TTC549 (cell line): ENCODE data around the gene FAM83G.
"Not testable (repeated sequence)": the region's sequence is repeated elsewhere in the genome, so short reads cannot be mapped to it uniquely, and the experiment has no call there.

Source experiments
- FAIRE-seq: peaks from 2 replicates; lab custom pipeline; 2012; peaks lifted over from hg19 to GRCh38; lab: Jason Lieb, UNC

FAM83G gene

GRCh38 chr17:18967916-18968315, 36.6 kb downstream of the FAM83G start:
- FAIRE-seq: no peak

DNA sequence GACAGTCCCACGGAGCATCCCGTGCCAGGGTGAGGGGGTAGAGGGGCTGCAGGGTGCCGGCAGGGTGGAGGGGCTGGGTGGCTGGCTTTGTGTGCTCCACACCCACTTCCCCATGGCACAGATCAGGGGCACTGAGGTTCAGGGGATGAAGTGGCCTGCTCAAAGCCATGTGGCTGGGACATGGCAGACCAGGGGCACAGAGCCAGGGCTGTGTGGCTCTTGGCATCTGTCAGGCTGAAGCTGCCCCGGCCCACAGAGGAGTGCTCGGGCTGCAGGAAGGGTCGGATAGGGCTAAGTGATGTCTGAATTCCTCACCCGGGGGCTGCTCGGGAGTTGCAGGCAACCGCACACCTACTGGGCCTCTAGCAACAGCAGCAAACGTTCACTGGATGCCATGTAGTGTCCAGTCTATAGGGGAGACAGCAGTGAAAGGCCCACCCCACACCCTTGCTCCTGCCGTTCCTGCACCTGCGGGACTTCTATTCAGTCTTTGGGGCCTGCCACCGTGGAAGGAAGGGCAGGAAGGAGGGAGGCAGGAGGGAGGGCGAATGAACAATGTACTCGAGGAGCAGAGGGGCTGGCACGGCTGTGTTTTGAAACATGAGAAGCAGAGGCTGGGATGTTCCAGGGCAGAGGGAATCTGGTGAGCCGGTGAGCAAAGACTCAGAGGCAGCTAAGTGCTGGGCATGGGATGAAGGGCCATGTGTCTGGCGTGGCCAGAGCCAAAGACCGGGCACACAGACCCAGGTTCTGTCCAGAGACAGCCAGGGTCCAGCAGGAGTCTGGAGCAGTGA, 37.5 kb downstream of the FAM83G start:
- FAIRE-seq: no peak

- FAIRE-seq: no peak
Observed at GRCh38 chr17:18965530-18966236, 38.9 kb downstream of the FAM83G start.

DNA sequence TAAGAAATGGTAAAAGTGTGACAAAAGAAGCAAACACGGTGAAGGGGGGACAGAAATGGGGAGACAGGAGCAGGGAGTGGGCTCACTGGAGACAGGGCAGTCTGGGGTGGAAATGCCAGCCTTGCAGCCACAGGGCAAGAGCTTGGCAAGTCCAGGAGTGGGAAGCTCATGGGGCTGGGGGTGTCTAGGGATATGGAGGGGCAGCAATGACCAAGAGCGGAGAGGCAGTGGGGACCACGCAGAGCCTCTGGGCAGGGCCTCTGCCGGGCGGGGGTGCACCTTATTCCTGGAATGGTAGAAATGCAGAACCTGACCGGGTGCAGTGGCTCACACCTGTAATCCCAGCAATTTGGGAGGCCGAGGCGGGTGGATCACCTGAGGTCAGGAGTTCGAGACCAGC, 40.0 kb downstream of the FAM83G start:
- no peak for FAIRE-seq

DNA sequence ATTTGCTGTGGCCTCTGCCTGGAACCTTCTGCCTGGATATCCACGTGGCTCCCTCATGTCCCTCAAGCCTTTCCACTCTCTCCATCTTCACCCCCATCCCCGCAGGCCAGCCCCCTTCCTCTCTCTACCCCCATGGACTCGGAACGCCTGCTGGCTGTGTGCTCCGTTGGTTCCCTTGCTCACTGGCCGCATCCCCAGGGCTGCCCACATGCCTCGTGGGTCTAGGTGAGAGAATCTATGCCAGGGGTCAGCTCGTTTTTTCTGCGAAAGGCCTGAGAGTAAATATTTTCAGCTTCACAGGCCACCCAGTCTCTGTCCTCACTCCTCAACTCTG, 40.6 kb downstream of the FAM83G start:
- FAIRE-seq: no peak

DNA sequence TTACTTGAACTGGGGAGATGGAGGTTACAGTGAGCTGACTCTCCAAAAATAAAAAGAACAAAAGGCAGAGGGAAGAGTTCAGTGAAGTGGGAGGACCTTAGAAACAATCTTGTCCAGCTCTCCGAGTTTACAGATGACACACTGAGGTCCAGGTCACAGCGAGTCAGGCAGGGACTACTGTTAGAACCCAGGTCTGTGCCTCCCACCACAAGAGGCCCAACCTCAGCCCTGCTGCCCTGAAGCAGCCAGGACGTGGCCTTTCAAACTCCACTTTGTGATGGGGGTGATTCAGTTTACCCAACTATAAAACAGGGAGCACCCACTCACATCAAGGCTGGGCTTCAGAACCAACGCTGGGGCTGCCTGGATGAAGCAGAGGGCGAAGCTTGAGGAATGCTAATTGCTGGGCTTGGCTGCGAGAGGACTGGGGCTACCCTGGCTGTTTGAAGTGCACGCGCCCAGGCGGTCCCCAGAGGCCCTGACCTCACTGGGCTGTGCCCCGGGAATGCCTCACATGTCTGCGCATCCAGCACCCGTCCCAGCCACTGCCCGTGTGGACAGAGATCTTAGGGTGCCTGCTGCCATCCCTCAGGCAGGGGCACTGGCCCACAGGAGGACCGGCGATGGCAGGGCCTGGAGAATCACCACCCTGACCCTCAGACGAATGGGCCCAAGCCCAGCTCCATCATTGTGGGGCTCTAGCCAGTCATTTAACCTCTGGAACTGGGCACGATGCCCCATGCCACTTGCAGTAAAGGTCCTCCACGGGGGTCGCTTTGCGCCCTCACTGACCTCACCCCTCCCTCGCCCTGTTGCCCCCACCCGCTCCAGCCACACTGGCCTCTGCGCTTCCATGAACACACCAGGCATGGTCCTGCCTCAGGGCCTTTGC, 41.2 kb downstream of the FAM83G start:
- no peak for FAIRE-seq

DNA sequence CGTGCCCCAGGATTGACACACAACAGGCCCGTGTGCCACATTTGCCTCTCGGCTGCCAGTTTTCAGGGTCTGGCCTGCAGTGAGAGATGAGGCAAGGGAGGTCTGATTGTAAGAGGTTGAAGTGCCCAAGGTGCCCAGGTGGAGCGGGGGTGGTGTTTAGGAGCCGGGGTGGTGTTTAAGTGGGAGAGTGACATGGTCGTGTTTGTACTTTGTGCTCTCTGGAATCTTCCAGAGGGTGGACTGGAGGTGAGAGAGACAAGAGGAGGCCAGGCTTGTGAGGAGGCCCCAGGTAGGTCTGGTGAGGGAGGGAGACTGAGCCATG, 42.1 kb downstream of the FAM83G start:
- FAIRE-seq: no peak

GRCh38 chr17:18961634-18962493, 42.7 kb downstream of the FAM83G start:
- FAIRE-seq: no peak

GRCh38 chr17:18960803-18961511, 43.6 kb downstream of the FAM83G start:
- FAIRE-seq: no peak

DNA sequence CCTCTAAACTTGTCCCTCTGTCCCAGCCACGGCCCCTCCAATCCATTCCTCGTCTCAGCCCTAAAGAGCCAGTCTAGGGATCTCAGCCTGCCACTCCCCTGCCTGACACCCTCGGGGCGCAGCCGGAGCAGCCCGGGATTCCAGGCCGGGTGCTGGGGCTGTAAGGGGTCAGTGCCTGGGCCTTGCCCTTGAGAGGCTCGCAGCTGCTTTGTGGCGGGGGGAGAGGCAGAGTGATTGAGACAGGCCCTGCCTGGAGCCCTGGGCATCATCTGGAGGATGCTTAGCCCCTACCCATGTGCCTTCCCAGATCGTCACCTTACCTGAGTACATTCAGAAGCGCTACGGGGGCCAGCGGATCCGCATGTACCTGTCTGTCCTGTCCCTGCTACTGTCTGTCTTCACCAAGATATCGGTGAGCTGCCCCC, 44.3 kb downstream of the FAM83G start:
- FAIRE-seq: no peak

GRCh38 chr17:18959845-18960240, 44.7 kb downstream of the FAM83G start:
- FAIRE-seq: no peak

DNA sequence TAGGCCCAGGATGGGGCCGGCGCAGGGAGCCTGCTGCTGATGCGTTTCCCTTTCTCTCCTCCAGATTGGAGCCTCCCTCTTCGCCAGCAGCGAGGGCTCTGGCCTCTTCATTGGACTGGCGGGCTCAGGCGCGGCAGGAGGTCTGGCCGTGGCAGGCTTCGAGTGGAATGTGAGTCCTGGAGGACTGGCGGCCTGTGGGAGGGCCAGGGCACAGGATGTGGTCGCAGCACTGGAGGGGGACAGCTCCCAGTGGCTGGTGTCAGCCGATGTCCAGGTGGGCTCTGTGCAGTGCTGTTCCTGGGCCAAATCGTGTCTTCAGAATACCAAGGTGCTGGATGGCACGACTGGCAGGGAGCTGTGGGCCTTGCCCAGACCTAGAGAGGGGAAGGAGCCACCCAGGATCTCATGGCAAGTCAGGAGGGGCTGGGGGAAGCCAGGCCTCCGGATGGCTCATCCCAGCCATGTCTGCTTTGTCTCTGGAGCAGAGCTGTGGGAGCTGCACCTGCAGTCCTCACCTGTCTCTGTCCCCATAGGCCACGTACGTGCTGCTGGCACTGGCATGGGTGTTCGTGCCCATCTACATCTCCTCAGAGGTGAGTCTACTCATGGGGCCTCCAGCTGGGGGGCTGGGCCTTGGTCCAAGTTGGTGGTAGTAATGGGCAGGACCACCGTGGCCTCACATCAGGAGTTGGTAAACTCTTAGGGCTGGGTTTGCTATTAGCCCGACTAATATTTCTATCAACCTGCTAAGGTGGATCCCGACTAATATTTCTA, 45.3 kb downstream of the FAM83G start:
- no peak for FAIRE-seq

DNA sequence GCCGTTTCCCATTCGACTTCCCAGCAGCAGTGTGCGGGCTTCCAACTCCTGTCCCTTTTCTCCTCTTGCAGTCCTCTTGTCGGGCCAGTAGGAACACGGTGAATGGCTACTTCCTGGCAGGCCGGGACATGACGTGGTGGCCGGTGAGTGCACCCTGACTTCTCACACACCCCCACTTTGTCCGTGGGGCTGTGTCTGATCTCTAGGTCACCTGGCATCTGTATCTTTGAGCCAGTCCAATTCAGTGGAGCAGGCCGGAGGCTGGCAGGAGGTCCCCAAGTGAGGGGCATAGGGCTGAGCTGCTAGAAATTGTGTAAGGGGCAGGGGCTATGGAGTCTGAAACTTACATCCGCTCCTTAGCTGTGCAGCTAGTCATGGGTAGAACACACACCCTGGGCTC, 46.0 kb downstream of the FAM83G start:
- no peak for FAIRE-seq

DNA sequence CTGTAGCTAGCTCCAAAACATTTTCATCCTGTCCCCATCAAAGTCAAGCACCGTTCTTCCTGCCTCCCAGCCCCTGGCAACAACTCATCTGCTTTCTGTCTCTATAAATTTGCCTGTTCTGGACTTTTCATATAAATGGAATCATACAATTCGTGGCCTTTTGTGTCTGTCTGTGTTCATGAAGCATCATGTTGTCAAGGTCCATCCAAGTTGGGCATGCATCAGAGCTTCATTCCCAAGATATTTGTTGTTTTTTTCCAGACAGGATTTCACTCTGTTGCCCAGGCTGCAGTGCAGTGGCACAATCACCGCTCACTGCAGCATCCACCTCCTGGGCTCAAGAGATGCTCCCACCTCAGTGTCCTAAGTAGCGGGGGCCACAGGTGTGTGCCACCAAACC, 46.7 kb downstream of the FAM83G start:
- no peak for FAIRE-seq

- FAIRE-seq: no peak
Observed at GRCh38 chr17:18956581-18956980, 48.0 kb downstream of the FAM83G start.

GRCh38 chr17:18956021-18956420, 48.5 kb downstream of the FAM83G start:
- not testable (repeated sequence) for FAIRE-seq

GRCh38 chr17:18955009-18955408, 49.6 kb downstream of the FAM83G start:
- FAIRE-seq: no peak

DNA sequence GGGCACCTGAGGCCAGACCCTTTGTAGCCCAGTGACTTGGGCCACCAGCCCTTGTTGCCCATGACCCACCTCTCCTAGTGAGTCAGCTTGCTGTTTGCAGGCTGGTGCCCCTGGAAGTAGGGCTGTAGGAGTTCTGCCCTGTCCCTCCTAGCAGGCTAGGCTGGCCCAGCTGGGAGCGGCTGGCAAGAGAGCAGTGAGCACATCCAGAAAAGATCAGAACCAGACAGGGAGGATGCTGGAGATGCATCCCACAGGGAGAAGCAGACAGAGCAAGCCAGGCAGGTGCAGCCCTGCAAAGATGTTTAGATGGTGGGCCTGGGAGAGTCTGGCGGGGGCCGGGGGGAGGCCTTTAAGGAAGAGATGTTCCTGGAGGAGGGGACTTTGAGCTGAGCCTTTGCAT, 50.2 kb downstream of the FAM83G start:
- no peak for FAIRE-seq

- FAIRE-seq: no peak
Observed at GRCh38 chr17:18953231-18953728, 51.3 kb downstream of the FAM83G start.
